NCI-H1048 (cell line): Measurements from ENCODE around the gene CYP26B1.

Experiments used
- DNase-seq: peaks from one replicate; lab custom pipeline; 2025; lab: John Stamatoyannopoulos, UW

CYP26B1 gene, protein sequence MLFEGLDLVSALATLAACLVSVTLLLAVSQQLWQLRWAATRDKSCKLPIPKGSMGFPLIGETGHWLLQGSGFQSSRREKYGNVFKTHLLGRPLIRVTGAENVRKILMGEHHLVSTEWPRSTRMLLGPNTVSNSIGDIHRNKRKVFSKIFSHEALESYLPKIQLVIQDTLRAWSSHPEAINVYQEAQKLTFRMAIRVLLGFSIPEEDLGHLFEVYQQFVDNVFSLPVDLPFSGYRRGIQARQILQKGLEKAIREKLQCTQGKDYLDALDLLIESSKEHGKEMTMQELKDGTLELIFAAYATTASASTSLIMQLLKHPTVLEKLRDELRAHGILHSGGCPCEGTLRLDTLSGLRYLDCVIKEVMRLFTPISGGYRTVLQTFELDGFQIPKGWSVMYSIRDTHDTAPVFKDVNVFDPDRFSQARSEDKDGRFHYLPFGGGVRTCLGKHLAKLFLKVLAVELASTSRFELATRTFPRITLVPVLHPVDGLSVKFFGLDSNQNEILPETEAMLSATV

DNA sequence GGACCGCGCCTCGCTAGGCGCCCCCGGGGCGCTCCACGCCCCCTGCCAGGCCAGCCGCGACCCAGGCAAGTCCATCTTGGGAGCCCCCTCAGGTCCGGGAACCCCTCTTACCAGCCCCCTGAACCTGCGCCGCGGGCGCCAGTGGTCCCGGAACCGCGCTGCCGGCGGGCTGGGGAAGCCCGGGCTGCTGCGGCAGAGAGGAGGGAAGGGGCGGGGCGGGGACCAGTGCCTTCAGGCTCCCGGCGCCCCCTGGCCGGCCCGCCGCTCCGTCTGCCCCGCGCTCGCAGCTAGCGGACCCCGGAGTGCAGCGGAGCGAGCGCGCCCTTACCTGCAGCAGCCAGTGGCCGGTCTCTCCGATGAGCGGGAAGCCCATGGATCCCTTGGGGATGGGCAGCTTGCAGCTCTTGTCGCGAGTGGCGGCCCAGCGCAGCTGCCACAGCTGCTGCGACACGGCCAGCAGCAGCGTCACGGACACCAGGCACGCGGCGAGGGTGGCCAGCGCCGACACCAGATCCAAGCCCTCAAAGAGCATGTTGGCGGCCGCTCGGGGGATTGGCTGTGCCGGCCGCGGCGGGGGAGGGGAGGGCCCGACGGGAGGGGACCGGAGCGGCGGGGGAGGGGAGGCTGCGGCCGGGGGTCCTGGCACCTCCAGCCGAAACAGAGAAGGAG is at the start of gene CYP26B1:
TSS of gene CYP26B1 (minus strand) at position 560 of the 669 bp plus-strand sequence. CDS start at position 532, 28 bp downstream.
- DNase-seq, result no peak

DNA sequence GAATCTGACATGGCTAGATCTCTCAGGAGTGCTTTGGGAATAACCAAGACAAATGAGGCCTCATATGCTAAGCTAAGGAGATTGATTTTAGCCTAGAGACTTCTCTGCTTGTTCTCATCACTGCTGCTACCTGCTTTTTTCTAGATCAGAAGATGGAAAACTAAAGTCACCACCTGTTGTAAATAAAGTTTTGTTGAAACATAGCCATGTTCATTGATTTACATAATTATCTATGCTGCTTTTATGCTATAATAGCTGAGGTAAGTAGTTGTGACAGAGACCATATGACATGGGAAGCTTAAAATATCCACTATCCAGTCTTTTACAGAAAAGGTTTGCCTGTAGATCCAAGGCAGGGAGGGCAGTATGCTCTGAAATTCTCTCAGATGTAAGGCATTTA is 46.1 kb upstream of the CYP26B1 start:
- DNase-seq, result no peak

DNA sequence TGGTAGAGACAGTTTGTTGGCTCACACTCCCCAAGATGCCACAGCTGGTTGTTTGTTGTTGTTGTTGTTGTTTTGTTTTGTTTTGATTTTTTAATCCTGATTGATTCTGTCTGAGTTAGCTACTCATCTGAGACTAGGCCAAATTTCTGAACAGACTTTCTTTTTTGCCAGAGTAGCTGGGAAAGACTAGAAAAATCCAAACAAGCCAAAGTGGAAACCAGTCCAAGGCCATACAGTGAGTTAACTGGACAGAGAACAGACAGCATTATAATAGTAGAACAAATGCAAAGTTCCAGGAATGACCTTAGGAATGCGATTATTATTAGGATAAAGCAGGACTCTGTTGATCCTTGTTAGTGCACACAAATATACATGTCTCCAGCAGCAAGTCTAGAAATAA is 43.8 kb upstream of the CYP26B1 start:
- DNase-seq, result no peak

DNA sequence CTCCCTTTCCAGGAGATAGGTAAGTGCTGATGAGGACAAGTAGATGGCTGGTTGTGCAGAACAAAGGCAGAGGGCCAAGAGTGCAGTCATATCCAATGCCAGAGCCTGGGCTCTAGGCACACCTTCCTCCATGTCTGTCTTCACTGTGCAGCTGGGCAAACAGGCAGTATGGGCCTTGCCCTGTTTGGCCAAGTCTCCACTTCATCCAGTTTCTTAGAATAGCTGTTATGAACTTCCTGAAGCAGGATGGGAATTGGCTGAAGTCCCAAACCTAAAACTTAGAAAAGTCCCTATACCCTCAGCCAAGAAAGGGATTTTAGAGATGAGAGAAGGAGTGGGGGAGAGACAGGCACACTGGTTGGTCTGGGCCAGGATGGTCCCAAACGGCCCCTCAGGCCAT is 37.5 kb upstream of the CYP26B1 start:
- DNase-seq, result no peak

DNA sequence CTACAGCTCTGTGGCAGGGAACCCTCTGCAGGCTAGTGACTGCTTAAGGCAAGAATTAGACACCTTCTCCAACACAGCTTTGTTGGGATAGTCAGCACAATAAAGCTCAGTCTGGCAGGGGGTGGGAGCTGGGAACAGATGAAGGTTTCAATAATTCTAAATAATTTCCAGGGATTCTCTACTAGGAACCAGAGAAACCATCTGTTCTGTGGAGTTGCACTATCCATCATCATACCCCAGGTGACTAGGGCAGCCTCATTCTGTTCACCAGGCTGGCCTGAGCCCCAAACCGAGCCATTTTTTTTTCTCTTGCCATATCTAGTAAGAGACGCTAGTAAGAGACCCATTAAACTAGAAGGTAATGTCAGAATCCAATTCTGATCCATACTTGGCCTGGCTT is 35.8 kb upstream of the CYP26B1 start:
- no peak for DNase-seq

DNA sequence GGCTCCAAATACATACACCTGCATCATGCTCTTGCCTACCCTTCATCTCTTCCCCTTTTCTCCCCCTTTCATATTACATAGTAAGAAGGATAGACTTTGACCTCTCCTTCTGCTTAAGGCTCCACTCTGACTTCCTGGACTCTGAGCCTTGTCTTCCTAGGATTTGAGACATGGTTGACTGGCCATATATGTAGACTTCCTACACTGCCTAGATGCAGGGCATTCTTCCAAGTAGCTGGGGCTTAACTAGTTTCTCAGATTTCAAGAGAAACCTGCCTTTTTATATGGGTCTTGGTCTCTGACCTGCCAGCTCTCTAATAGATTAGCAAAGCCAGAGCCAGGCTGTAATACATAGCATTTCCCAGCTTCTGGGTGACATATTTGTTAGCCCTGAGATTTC is 35.4 kb upstream of the CYP26B1 start:
- no peak for DNase-seq

DNA sequence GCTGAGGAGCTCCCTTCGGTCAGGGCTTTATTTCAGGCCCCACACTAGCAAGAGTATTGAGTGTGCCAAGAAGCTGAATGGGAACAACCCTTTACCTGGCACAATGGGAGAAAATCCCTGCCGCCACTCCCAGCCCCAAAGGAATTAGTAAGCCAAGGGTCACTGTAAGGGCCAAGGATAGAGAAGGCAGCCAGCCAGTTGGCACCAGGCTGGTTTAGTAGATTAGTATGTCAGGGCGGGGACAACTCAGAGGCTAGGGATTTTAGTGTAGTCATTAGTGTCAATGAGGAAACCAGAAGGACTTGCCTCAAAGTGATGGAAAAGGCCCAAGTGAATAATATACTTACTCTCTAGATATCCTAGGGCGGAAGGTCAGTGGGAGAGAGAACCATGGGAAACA is 34.9 kb upstream of the CYP26B1 start:
- no peak for DNase-seq

DNA sequence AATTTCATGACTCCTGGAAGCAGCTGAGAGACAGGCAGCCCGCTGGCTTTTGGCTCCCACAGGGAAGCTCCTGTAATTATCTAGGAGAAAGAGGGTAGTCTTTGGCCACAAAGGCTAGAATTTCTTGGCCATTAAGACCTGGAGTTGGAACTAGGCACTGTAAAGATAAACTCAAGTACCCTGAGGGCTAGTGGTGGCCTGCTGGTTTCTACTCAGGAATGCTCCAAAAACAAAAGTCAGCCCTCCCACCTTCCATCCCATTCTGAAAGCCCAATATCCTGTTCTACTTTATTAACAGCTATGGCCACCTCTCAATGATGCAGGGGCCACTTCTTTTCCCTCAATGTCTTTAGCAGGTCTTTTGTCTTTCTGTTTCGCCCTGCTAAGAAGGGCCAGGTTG is 34.0 kb upstream of the CYP26B1 start:
- DNase-seq, result no peak

DNA sequence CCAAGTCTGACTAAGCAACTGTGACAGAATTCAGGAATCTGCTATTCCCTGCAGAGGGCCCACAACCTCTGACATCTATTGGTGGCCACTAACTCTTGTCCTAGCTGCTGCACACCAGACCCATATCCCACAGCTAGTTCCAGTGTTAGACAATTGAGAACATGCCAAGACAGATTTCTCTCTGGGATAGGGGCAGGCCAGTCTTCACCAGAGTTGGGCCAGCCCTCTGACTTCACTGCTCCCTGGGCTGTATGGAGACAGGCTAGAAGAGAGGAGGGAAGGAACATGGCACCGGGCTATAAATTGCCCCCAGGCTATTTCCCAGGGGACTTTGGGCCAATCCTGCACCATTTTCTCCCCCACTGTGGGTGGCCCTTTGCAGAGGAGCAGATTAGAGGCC is 32.7 kb upstream of the CYP26B1 start:
- DNase-seq, result no peak

DNA sequence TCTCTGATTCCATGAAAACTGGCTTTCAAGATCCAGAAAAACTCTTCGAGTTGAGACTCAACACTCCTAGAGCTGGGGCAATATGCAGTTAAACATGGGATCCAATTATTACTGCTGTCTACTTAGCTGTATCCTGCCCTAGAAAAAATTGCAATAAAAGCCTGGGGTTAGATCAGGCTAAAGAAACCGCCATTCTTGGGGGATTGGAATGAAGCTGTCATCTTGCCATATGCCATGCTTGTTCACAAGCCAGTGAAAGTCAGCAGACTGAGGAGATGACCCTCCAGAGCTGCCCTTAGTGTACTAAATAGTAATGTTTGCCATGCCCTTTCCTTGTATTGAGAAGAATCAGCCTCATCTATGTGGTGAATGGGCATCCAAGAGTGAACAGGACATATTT is 30.9 kb upstream of the CYP26B1 start:
- DNase-seq, result no peak

DNA sequence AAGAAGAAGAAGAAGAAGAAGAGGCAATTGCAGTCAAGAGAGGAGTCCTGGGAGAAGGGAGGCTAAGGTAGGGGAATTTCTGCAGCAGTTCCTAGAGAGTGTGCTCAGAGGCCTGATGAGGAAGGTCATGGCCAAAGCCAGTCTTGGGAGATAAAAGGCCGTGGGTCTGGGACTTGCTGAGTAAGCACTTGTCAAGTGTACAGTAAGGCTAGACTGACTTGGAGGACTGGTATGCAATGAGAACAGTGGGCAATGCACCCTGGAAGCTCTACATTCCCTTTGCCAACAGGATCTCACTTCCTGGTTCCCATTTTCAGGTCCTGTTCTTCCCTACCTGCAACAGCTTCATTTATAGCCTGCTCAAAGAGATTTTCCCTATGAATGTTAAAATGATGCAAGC is 28.6 kb upstream of the CYP26B1 start:
- DNase-seq, result no peak

DNA sequence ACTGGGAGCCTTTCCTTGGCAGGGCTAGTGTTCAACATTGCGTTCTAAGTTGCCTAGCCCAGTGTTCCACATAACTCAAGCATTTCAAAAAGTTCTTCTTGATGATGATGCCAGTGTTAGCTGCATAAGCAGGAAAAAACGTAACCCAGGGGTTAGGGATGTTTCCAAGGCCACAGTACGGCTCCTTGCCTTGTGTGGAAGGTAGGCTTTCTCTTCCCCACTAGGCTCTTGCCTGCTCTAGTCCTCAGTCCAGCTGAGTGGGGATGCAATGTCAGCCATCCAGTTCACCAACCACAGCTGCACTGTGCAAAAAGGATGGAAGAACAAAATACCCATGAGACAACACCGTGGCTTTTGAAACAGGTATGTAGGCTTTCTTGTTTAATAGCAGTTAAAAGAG is 28.0 kb upstream of the CYP26B1 start:
- no peak for DNase-seq

DNA sequence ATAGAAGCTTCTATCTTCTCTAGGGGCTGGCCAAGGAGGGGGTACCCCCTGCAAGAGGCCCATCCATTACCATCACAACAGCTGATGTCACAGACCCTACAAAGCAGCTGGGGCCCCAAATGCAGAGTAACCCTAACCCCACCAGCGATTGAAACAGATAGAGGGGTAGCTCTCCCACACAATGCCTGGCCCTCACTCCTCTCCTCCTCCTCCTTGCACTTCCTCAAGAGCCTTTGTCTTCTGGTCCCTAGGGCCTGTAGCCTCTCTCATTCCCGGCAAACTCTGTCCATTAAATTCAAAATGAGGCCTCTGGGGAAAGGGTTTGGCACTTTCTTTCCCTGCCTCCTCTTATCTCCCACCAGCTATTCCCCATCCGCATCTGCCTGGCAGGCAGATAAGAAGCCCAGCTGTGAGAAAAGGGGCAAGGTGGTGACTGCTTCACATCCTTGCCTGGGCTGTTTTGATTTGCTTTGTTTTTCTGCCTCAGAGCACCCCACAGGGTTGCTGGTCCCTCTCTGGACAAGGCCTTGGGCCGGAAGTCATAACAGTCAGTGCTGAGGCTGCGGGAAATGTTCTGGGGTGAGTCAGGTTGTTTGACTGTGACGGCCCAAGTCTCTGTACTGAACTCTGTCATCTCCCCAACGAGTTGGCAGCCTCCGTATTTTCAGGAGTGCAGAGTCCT is 26.1 kb upstream of the CYP26B1 start:
- no peak for DNase-seq

DNA sequence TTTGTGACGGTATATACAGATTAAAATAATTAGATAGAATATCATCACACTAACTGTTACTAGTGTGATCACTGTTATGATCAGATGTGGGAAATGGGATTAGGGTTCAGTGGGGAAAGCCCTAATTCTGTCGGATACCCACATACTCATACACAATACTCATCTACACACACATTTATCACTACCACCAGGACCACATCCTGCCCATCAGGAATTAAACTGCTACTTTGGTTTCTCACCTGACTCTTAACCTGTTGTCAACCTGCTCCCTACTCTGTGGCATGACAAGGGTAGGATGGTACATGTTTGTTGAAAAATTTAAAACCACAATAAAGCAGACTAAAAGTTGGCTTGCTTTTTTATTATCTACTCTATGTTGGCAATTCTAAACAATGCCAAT is 24.8 kb upstream of the CYP26B1 start:
- no peak for DNase-seq

DNA sequence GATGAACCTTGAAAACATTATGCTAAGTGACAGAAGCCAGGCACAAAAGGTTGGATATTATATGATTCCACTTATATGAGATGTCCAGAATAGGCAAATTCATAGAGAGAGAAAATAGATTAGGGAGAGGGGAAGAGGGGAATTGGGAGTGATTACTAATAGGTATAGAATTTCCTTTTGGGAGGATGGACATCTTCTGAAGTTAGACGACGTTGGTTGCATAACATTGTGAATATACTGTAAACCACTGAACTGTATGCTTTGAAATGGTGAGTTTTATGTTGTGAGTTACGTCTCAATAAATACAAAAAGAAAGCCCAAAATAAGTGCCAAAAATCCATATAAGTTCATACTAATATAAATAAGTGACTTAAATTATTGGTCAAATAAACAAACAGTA is 18.6 kb upstream of the CYP26B1 start:
- DNase-seq, result no peak

DNA sequence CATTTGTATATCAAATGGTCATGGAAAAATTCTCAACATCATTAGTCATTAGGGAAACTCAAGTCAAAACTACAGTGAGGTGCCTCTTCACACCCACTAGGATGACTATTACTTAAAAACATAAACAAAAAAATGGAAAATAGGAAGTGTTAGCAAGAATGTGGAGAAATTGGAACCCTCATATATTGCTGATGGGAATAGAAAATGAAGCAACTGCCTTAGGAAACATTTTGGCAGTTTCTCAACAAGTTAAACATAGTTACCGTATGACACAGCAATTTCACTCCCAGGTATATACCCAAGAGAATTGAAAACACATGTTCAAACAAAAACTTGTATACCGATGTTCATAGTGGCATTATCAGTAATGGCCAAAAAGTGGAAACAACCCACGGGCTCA is 18.1 kb upstream of the CYP26B1 start:
- DNase-seq, result no peak

DNA sequence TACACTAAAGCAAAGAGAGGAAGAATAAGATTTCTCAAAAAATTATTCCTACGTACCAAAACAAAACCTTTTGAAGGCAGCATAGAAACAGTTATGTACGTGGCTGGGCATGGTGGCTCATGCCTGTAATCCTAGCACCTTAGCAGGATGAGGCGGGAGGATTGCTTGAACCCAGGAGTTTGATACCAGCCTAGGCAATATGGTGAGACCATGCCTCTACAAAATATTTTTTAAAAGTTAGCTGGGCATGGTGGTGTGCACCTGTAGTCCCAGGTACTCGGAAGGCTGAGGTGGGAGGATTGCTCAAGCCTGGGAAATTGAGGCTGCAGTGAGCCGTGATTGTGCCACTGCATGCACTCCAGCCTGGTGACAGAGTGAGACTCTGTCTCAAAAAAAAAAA is 14.9 kb upstream of the CYP26B1 start:
- DNase-seq, result no peak

DNA sequence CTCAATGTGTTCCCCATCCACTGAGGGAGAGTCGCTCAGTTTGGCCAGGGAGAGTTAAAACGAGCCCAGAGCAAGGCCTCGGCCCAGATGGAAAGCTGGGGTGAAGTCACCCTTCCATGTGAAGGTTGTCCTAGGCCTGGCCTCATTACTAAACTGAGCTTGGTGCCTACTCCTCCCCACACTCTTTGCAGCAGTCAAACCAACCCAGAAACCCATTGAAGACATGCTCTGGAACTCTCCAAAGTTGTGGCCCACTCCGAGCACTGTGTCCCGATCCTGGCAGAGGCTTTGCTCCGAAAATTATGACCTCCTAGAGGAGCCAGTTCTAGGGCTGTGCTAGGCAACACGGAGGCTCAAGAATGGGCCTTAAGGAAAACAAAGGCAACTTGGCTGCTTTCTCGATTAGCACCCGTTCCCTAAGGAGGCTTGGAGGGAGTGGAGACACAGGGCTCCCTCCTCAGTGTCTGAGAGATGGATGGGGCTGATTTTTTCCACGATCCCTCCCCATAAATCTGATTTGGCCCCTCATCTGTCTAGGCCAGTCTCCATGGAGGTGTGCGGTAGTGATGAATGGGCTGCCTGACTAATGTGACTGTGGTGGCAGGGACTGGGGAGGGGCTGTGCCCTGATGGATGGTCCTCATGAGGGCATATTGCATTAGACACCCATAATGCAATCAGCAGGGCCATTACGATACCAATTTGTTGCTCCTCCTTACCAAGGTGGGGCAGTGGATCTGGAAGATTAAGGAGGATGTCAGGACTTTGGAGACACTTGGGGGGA is 11.7 kb upstream of the CYP26B1 start:
- no peak for DNase-seq

DNA sequence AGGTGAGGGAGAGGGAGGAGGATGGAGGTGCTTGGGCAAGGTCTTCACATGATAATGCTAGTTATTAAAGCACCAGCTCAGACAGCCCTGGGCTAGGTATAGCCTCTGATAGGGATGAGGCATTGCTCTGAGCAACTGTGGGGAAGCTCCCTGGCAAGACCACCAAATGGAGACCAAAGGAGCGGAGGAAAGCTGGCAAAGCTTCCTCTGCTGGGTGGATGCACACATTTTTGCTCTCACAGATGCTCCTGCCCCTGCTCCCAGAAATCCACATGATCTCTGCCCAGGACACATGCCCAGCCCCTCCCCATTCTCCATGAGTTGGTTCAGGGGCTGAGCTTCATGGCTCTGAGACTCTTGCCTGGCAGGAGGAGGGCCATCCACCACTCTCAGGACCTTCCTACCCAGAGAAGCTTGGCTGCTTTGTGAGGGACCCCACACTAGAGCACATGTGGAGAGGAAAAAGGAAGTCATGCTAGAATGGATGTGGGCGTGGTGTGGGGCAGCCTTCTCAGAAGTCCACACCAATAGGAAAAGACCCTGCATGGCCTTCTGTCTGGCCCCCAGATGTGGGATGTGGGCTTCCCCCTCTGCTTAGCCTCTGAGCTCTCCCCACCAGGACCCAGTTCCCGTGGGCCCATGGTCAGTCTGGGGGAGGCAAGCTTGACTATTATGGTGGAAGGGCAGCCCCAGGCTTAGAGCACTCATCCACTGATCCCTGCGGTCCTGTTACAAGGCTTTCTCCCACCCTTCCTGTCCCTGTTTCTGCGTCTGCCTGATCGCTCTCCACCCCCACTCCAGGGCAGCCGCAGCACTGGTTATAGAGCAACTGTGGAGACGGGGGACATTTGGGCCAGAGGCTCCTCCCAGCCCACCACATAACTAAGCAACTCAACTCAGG is 10.5 kb upstream of the CYP26B1 start:
- DNase-seq, result no peak

DNA sequence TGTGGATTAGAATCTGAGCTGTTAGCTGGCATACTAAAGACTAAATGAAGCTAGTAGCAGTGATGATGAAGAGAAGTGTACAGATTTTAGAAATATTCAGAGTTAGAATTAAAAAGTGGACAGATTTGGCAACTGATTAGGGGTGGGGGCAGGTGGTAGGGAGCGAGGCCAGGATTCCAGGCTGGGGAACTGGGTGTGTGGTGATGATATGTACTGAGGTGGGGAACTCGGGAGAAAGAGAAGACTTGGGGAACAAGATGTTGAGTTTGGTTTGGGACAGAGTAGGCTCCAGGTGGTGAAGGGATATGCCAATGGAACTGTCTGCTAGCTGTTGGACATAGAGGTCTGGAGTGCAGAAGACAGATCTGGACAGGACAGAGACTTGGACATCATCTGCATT is 9.2 kb upstream of the CYP26B1 start:
- DNase-seq, result no peak

DNA sequence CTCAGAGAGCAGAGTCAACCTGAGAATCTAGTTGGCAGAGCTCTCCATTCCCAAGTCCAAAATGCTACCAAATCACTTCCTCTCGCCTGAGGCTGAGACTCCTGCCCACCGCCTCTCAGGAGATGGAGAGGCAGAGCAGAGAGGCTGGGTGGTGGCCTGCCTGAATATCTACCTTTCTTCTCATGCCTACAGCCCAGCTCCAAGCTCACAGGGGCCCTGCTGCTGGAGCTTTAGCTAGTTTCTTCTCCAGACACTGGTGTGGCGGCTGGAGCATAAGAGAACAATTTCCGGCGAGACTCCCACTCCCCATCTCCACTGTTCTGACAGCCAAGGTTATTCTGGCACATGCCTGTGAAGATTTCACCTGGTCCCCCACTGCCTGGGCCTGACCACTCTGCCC is 8.1 kb upstream of the CYP26B1 start:
- DNase-seq, result no peak
